Esophagus squamous epithelium (tissue), 4 donors: ENCODE measurements around the gene REPIN1.

Source experiments
- CTCF ChIP-seq, 6 experiments: fragments of 450-650 bp in 4 of 6; fragments of 200-600 bp in 2 of 6; sonication (generic) in 2 of 6; IDR thresholded peaks; one replicate each; pipeline ENCODE4 v1.5.1; 2016 to 2019; ENCODE audit warnings: antibody characterized with exemption in 6 of 6, mild to moderate bottlenecking in 4 of 6, moderate library complexity in 4 of 6
- POLR2A ChIP-seq, 4 donors: fragments of 450-650 bp; IDR thresholded peaks; one replicate each; pipeline ENCODE4 v1.6.1; 2017; ENCODE audit warnings: antibody characterized with exemption in 4 of 4, mild to moderate bottlenecking in 4 of 4, moderate library complexity in 3 of 4

DNA sequence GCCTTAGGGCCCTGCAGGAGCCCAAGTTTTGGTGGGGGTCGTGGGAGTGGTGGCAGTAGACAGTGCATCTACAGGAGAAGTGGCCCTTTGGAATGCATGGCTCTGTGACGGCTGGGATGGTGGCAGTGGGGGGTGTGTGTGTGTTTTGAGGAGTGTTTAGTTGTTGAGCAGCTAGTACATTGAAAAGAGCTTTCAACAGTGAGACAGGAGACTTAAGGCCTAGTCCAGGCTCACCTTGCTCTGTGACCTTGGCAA, 37.6 kb downstream of the REPIN1 start:
- TF ChIP-seq CTCF (IDR thresholded peaks at IDR 0.05) (no peak), POLR2A (IDR thresholded peaks at IDR 0.05) (no peak)
